Loucy (cell line): ENCODE measurements around the gene PPP1R12B.

Experiments used
- H2AFZ ChIP-seq: fragments of 200-600 bp; sonication (generic); 2 replicates; pipeline ENCODE4 v1.6.0; 2016; ENCODE audit warnings: antibody characterized with exemption, mild to moderate bottlenecking, low read length, moderate library complexity
- H3F3A ChIP-seq: fragments of 200-600 bp; 2 replicates; pipeline ENCODE4 v1.6.0; 2016; ENCODE audit warnings: antibody characterized with exemption, low read depth, mild to moderate bottlenecking
- H3K27me3 ChIP-seq: fragments of 200-600 bp; sonication (generic); 2 replicates; pipeline ENCODE4 v1.6.1; 2014; ENCODE audit warnings: low read length, mild to moderate bottlenecking; ENCODE audit not compliant: insufficient read depth, poor library complexity, severe bottlenecking
- H3K36me3 ChIP-seq: fragments of 200-600 bp; sonication (generic); 2 replicates; pipeline ENCODE4 v1.6.1; 2016; ENCODE audit warnings: low read length; ENCODE audit not compliant: insufficient read depth
- H3K4me1 ChIP-seq: fragments of 200-600 bp; sonication (generic); 2 replicates; pipeline ENCODE4 v1.5.1; 2014; ENCODE audit warnings: low read length, mild to moderate bottlenecking; ENCODE audit not compliant: insufficient read depth, poor library complexity, severe bottlenecking
- H3K4me2 ChIP-seq: fragments of 200-600 bp; sonication (generic); 2 replicates; pipeline ENCODE4 v1.6.0; 2014; ENCODE audit warnings: antibody characterized with exemption, low read length, low read depth, mild to moderate bottlenecking; ENCODE audit not compliant: poor library complexity, severe bottlenecking
- H3K4me3 ChIP-seq: fragments of 200-600 bp; sonication (generic); 2 replicates; pipeline ENCODE4 v1.5.1; 2014; ENCODE audit warnings: low read length, mild to moderate bottlenecking, mixed read lengths; ENCODE audit not compliant: poor library complexity, severe bottlenecking
- H3K79me2 ChIP-seq: fragments of 200-600 bp; sonication (generic); 2 replicates; pipeline ENCODE4 v1.6.1; 2014; ENCODE audit warnings: low read length; ENCODE audit not compliant: insufficient read depth
- H3K9ac ChIP-seq: fragments of 200-600 bp; sonication (generic); 2 replicates; pipeline ENCODE4 v1.6.0; 2014; ENCODE audit warnings: mild to moderate bottlenecking, low read depth, low read length, moderate library complexity; ENCODE audit not compliant: poor library complexity, severe bottlenecking
- H3K9me2 ChIP-seq: fragments of 200-600 bp; sonication (generic); replicated peaks from 2 replicates; pipeline ENCODE4 v1.6.1; 2016; ENCODE audit warnings: low read depth, low read length, mixed read lengths
- H3K9me3 ChIP-seq: fragments of 200-600 bp; sonication (generic); 2 replicates; pipeline ENCODE4 v1.6.1; 2014; ENCODE audit warnings: mild to moderate bottlenecking, antibody characterized with exemption, low read length, low read depth; ENCODE audit not compliant: insufficient read depth
- H4K20me1 ChIP-seq: fragments of 200-600 bp; sonication (generic); 2 replicates; pipeline ENCODE4 v1.6.0; 2014; ENCODE audit warnings: antibody characterized with exemption, low read length, mild to moderate bottlenecking; ENCODE audit not compliant: insufficient read depth, poor library complexity, severe bottlenecking
- CTCF ChIP-seq: fragments of 200-600 bp; sonication (generic); conservative IDR thresholded peaks from 2 replicates; pipeline ENCODE4 v1.5.1; 2014; ENCODE audit warnings: mild to moderate bottlenecking, antibody characterized with exemption, low read length
- EZH2phosphoT487 ChIP-seq: fragments of 200-600 bp; IDR thresholded peaks from 2 replicates; pipeline ENCODE4 v1.6.1; 2018; ENCODE audit warnings: antibody characterized with exemption, mild to moderate bottlenecking, moderate library complexity, borderline replicate concordance

The PPP1R12B gene

GRCh38 chr1:202316186-202316585, 32.3 kb upstream of the PPP1R12B start:
- no peak for TF ChIP-seq CTCF
- TF ChIP-seq EZH2phosphoT487: no peak
- H3K9ac ChIP-seq: no peak overlapping the region
- no peaks in the 10 kb centered on the region for H3K9me3 ChIP-seq
- H3K79me2 ChIP-seq: no peaks in the 10 kb centered on the region
- no peaks in the 10 kb centered on the region for H3K36me3 ChIP-seq
- H4K20me1 ChIP-seq: no peaks in the 10 kb centered on the region
- H3K9me2 ChIP-seq: no peaks in the 10 kb centered on the region
- H3K4me1 ChIP-seq: no peaks in the 10 kb centered on the region
- H3F3A ChIP-seq: no peaks in the 10 kb centered on the region
- no peaks in the 10 kb centered on the region for H3K27me3 ChIP-seq
- no peak overlapping the region for H2AFZ ChIP-seq
- H3K4me2 ChIP-seq: no peak overlapping the region
- no peak overlapping the region for H3K4me3 ChIP-seq

- no peak overlapping the region for H2AFZ ChIP-seq
- H3K4me3 ChIP-seq: no peak overlapping the region
- no peaks in the 10 kb centered on the region for H3F3A ChIP-seq
- H3K4me1 ChIP-seq: no peaks in the 10 kb centered on the region
- TF ChIP-seq EZH2phosphoT487: no peak
- H3K9me2 ChIP-seq: no peaks in the 10 kb centered on the region
- no peaks in the 10 kb centered on the region for H3K9me3 ChIP-seq
- no peak overlapping the region for H3K4me2 ChIP-seq
- no peak overlapping the region for H3K9ac ChIP-seq
- H3K27me3 ChIP-seq: no peaks in the 10 kb centered on the region
- no peaks in the 10 kb centered on the region for H3K79me2 ChIP-seq
- H4K20me1 ChIP-seq: no peaks in the 10 kb centered on the region
- no peaks in the 10 kb centered on the region for H3K36me3 ChIP-seq
Observed at GRCh38 chr1:202317941-202318925, 30.3 kb upstream of the PPP1R12B start.

- no peaks in the 10 kb centered on the region for H3K4me1 ChIP-seq
- no peak overlapping the region for H3K4me2 ChIP-seq
- H3K9ac ChIP-seq: no peak overlapping the region
- H3K9me2 ChIP-seq: no peaks in the 10 kb centered on the region
- no peaks in the 10 kb centered on the region for H3K27me3 ChIP-seq
- H3F3A ChIP-seq: no peaks in the 10 kb centered on the region
- H3K9me3 ChIP-seq: no peaks in the 10 kb centered on the region
- H3K4me3 ChIP-seq: no peak overlapping the region
- H3K36me3 ChIP-seq: no peaks in the 10 kb centered on the region
- no peaks in the 10 kb centered on the region for H3K79me2 ChIP-seq
- TF ChIP-seq EZH2phosphoT487 (no peak), CTCF (no peak)
- no peak overlapping the region for H2AFZ ChIP-seq
- H4K20me1 ChIP-seq: no peaks in the 10 kb centered on the region
Observed at GRCh38 chr1:202319381-202320080, 29.0 kb upstream of the PPP1R12B start.
